Heart left ventricle (tissue), 13 donors: Measurements from ENCODE around the gene TDRD1.

Experiments used
- CTCF ChIP-seq, 12 donors: fragments of 200-600 bp; sonication (generic) in 4 of 12; IDR thresholded peaks; one replicate each; pipeline versions ENCODE4 v1.5.0 to v1.8.0; 2018 to 2022; ENCODE audit warnings: antibody characterized with exemption in 12 of 12, mild to moderate bottlenecking in 5 of 12
- POLR2A ChIP-seq, 2 donors: fragments of 450-650 bp; IDR thresholded peaks; one replicate each; pipeline ENCODE4 v1.6.1; 2017; ENCODE audit warnings: antibody characterized with exemption in 2 of 2, mild to moderate bottlenecking in 2 of 2, moderate library complexity in 2 of 2
- donor health status: ischemic (EF 13 %, LVEDD 7.1; RV severe dilation, severe dysfunction).
- donor health status: DM: no; HTN: yes; CAD: no.
- donor health status: DM: no; HTN: no; CAD: no.
- donor health status: ischemic (EF 25% LVEDD 6.9; RV normal size, moderate dysfunction).
- donor health status: ischemic (EF 25% LVEDD 5.7; RV mildly dilated, moderate dysfunction).
- donor health status: ischemic (EF 35%, LVEDD 5.7; RV mildly dilated, moderate dysfunction).
- donor health status: nonischemic (EF 11% LVEDD 7.7; RV severe dilation, severe dysfunction).
- donor health status: DM: yes; HTN: yes; CAD: no.
- donor health status: PGD.
- donor health status: ischemic (EF 29% LVEDD 5.4; RV normal size, mild dysfunction).
- donor health status: nonischemic (EF 23%, LVEDD 6.1; RV moderate dilation, normal function).

- TF ChIP-seq CTCF (IDR thresholded peaks at IDR 0.05) (no peak), POLR2A (IDR thresholded peaks at IDR 0.05) (no peak)
Measured at GRCh38 chr10:114256822-114257221, 77.7 kb downstream of the TDRD1 start.
